HK-2 (cell line): Measurements from ENCODE around the gene CDC16.
A peak's percentile ranks its signal among the peaks of the same experiment; 100 is the strongest.
"Not testable (repeated sequence)": the region's sequence is repeated elsewhere in the genome, so short reads cannot be mapped to it uniquely, and the experiment has no call there.

ENCODE experiments used
- DNase-seq: peaks from one replicate; pipeline ENCODE4 v3.0.0-alpha.2; 2018; ENCODE audit not compliant: unreplicated experiment

CDC16 gene

GRCh38 chr13:114234645-114235421 is at the start of gene CDC16:
Gene CDC16, plus strand, starts transcription at chr13:114234897. Its CDS starts 188 bp downstream, at chr13:114235085.
- peak; percentile 87 for DNase-seq

- DNase-seq: no peak
Measured at GRCh38 chr13:114185182-114185971, 49.3 kb upstream of the CDC16 start.

GRCh38 chr13:114194853-114195252 is 39.8 kb upstream of the CDC16 start:
- DNase-seq: no peak

- DNase-seq: no peak
Measured at GRCh38 chr13:114196629-114197028, 38.1 kb upstream of the CDC16 start.

- DNase-seq: no peak
Measured at GRCh38 chr13:114198556-114198955, 36.1 kb upstream of the CDC16 start.

GRCh38 chr13:114199526-114199925 is 35.2 kb upstream of the CDC16 start:
- DNase-seq: not testable (repeated sequence)

GRCh38 chr13:114199954-114200353 is 34.7 kb upstream of the CDC16 start:
- no peak for DNase-seq

GRCh38 chr13:114200399-114200911 is 34.2 kb upstream of the CDC16 start:
- no peak for DNase-seq

- DNase-seq: no peak
Measured at GRCh38 chr13:114202581-114202980, 32.1 kb upstream of the CDC16 start.

- no peak for DNase-seq
Measured at GRCh38 chr13:114203536-114203935, 31.2 kb upstream of the CDC16 start.

- no peak for DNase-seq
Measured at GRCh38 chr13:114204894-114205293, 29.8 kb upstream of the CDC16 start.

- DNase-seq: no peak
Measured at GRCh38 chr13:114208134-114208533, 26.6 kb upstream of the CDC16 start.

- DNase-seq: no peak
Measured at GRCh38 chr13:114211446-114212157, 23.1 kb upstream of the CDC16 start.

- no peak for DNase-seq
Measured at GRCh38 chr13:114212158-114212495, 22.6 kb upstream of the CDC16 start.

GRCh38 chr13:114213980-114214379 is 20.7 kb upstream of the CDC16 start:
- DNase-seq: no peak

GRCh38 chr13:114219392-114219791 is 15.3 kb upstream of the CDC16 start:
- no peak for DNase-seq

- no peak for DNase-seq
Measured at GRCh38 chr13:114222461-114222968, 12.2 kb upstream of the CDC16 start.

- DNase-seq: no peak
Measured at GRCh38 chr13:114224201-114224600, 10.5 kb upstream of the CDC16 start.

GRCh38 chr13:114225610-114226009 is 9.1 kb upstream of the CDC16 start:
- DNase-seq: no peak

- DNase-seq: no peak
Measured at GRCh38 chr13:114226088-114226487, 8.6 kb upstream of the CDC16 start.

GRCh38 chr13:114226699-114227323 is 7.9 kb upstream of the CDC16 start:
- DNase-seq: peak; percentile 80

- DNase-seq: no peak
Measured at GRCh38 chr13:114227528-114227927, 7.2 kb upstream of the CDC16 start.
